ENCODE results near the gene UBE2E2. TPM values are rescaled to one million over a fixed set of nuclear protein-coding genes. Genes with fewer than 3 reads are reported as not detected.

The UBE2E2 gene
- total RNA-seq, 1 donor from 2014 or later: 85.2 TPM

- Mint-ChIP-seq H3K27me3 (ENCODE audit: low read depth) (no peaks in the 10 kb centered on the region), H3K9me3 (ENCODE audit: low read depth) (peaks cover 4% of the 10 kb centered on the region), H3K4me3 (ENCODE audit: unreplicated experiment) (no peak overlapping the region), H3K27ac (ENCODE audit: unreplicated experiment) (no peak overlapping the region), H3K36me3 (ENCODE audit: low read depth) (peaks cover 1% of the 10 kb centered on the region), H3K4me1 (ENCODE audit: low read depth) (peaks cover 54% of the 10 kb centered on the region)
- TF ChIP-seq CTCF (IDR thresholded peaks at IDR 0.05): no peak
- no peak for DNase-seq (ENCODE audit: low spot score)
These were observed 254.6 kb downstream of the UBE2E2 start for GRCh38 chr3:23457697-23458096.

GRCh38 chr3:23459465-23459864 is 256.3 kb downstream of the UBE2E2 start:
- H3K9me3 Mint-ChIP-seq (ENCODE audit: low read depth): peaks cover 4% of the 10 kb centered on the region
- DNase-seq (ENCODE audit: low spot score): no peak
- no peak overlapping the region for H3K4me3 Mint-ChIP-seq (ENCODE audit: unreplicated experiment)
- TF ChIP-seq CTCF (IDR thresholded peaks at IDR 0.05): no peak
- peaks cover 1% of the 10 kb centered on the region for H3K36me3 Mint-ChIP-seq (ENCODE audit: low read depth)
- H3K4me1 Mint-ChIP-seq (ENCODE audit: low read depth): peaks cover 49% of the 10 kb centered on the region
- no peaks in the 10 kb centered on the region for H3K27me3 Mint-ChIP-seq (ENCODE audit: low read depth)
- H3K27ac Mint-ChIP-seq (ENCODE audit: unreplicated experiment): peak overlapping the region; percentile 1

- Mint-ChIP-seq H3K27me3 (ENCODE audit: low read depth) (no peaks in the 10 kb centered on the region), H3K27ac (ENCODE audit: unreplicated experiment) (peak overlapping the region; percentile 38), H3K9me3 (ENCODE audit: low read depth) (peaks cover 4% of the 10 kb centered on the region), H3K4me1 (ENCODE audit: low read depth) (peaks cover 44% of the 10 kb centered on the region), H3K4me3 (ENCODE audit: unreplicated experiment) (no peak overlapping the region), H3K36me3 (ENCODE audit: low read depth) (peaks cover 1% of the 10 kb centered on the region)
- DNase-seq (ENCODE audit: low spot score): no peak
- TF ChIP-seq CTCF (IDR thresholded peaks at IDR 0.05): no peak
These were observed 256.9 kb downstream of the UBE2E2 start for GRCh38 chr3:23459889-23460546.

- Mint-ChIP-seq H3K36me3 (ENCODE audit: low read depth) (peaks cover 1% of the 10 kb centered on the region), H3K4me1 (ENCODE audit: low read depth) (peaks cover 33% of the 10 kb centered on the region), H3K27ac (ENCODE audit: unreplicated experiment) (no peak overlapping the region), H3K27me3 (ENCODE audit: low read depth) (no peaks in the 10 kb centered on the region), H3K9me3 (ENCODE audit: low read depth) (peaks cover 4% of the 10 kb centered on the region), H3K4me3 (ENCODE audit: unreplicated experiment) (no peak overlapping the region)
- DNase-seq (ENCODE audit: low spot score): no peak
- TF ChIP-seq CTCF (IDR thresholded peaks at IDR 0.05): no peak
These were observed 257.9 kb downstream of the UBE2E2 start for GRCh38 chr3:23461069-23461468.

GRCh38 chr3:23463791-23464190 is 260.7 kb downstream of the UBE2E2 start:
- Mint-ChIP-seq H3K4me3 (ENCODE audit: unreplicated experiment) (no peak overlapping the region), H3K27ac (ENCODE audit: unreplicated experiment) (no peak overlapping the region), H3K9me3 (ENCODE audit: low read depth) (no peaks in the 10 kb centered on the region), H3K4me1 (ENCODE audit: low read depth) (peaks cover 27% of the 10 kb centered on the region), H3K36me3 (ENCODE audit: low read depth) (no peaks in the 10 kb centered on the region), H3K27me3 (ENCODE audit: low read depth) (no peaks in the 10 kb centered on the region)
- no peak for DNase-seq (ENCODE audit: low spot score)
- no peak for TF ChIP-seq CTCF (IDR thresholded peaks at IDR 0.05)

Measured in chondrocyte (in vitro differentiated cells).